ENCODE measurements around the gene TTC3.

GRCh38 chr21:37192019-37192418 is 119.0 kb downstream of the TTC3 start:
- TF ChIP-seq CTCF (IDR thresholded peaks at IDR 0.05) (no peak), EZH2 (IDR thresholded peaks at IDR 0.05; ENCODE audit: borderline replicate concordance, insufficient read depth, low read depth, low read length, poor library complexity, severe bottlenecking) (no peak)

Measured in B cell (primary cell).